ELF-1 (cell line): ENCODE measurements around the gene KRTAP10-2.
A peak's percentile ranks its signal among the peaks of the same experiment; 100 is the strongest.

Experiments
- DNase-seq: peaks from one replicate; pipeline ENCODE4 v3.0.0-alpha.2; 2016; ENCODE audit warnings: low read depth, low spot score

The KRTAP10-2 gene

DNA sequence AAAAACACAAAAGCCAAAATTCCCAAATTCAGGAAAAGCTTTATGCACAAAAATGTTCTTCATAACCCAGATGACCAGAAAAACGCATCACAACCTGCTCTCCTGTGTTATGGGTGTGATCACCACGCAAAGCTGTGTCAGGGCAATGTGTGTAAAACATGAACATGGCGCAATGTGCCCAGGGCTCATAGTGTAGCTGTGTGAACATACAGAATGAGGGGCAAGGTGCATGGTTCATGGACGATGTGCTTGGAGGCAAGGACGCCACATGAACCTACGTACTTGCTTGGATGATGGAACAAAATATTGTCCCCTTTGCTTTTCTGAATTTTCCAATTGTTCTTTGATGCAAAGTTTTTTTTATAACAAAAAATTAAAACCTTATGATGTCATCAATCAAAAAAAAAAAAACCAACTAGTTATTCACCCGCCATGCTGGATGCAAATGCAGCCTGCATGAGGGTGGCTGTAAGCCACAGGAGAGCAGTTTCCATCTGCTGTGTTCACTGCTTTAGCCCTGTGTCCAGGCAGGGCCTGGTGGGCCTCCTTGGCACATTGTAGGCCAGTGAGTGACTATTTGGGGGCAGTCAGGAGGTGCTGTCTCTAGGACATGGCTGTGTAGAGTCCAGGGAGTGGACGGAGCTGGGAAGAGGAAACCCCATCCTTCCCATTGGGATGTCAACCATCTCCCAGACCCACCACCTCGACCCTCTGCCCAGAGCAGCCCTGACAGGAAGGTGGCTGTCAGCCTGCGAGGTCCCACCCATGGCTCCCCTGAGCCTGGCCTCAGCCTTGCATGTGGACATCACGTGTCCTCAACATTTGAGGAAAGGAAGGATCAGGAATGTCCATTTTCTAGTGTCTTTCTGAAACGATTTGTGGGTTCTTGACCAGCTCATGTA lies 25.0 kb downstream of the KRTAP10-2 start:
- no peak for DNase-seq

DNA sequence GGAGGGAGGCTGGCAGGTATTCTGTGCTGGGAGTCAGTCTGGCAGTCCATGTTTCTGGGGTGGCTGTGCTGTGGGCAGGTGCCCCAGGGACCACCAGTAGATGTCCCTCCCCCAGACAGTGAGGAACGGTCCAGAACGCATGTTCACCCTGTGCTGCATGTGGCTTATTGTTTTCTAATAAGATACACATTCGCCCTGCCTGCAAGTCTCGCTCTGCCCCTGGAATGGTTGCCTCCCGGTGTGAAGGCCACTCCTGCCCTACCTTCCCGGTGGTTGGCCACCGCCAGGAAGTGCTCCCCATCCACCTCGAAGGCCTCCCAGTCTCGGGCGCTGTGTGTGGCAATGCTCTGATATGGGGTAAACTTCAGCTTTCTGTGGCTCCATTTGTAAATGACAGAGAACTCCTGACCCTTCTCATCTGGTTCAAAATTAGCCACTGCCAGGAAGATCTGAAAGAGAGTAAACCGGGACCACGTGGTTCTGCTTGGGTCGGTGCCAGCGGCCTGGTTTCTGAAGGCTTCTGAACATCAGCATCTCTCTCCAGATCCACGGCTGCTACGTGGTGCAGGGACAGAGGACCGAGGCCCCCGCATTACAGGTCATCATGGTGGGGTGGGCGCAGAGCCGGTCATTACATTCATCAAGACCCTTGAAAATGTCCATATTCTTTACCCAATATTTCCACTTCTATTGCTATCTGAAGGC lies 25.8 kb downstream of the KRTAP10-2 start:
- no peak for DNase-seq

DNA sequence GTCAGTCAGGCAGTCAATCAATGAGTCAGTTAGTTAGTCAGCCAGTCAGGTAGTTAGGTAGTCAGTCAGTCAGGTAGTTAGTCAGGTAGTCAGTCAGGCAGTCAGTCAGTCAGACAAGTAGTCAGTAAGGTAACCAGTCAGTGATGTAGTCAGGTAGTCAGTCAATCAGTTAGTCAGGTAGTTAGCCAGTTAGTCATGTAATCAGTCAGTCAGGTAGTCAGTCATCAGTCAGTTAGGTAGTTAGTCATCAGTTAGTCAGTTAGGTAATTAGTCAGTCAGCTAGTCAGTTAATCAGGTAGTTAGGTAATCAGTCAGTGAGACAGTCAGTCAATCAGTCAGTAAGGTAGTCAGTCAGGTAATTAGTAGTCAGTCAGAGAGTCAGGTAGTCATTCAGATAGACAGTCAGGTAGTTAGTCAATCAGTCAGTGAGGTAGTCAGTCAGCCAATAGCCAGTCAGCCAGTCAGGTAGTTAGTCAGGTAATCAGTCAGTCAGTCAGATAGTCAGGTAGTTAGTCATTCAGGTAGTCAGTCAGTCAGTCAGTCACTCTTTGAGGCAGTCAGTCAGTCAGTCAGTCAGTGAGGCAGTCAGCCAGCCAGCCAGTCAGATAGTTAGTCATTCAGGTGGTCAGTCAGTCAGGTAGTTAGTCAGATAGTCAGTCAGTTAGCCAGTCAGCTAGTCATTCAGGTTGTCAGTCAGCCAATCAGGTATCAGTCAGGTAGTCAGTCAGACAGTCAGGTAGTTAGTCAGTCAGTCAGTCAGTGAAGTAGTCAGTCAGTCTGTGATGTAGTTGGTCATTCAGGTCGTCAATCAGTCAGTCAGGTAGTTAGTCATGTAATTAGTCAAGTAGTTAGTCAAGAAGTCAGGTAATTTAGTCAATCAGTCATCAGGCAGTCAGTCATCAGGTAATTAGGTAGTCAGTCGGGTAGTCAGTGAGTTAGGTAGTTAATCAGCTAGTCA lies 26.6 kb downstream of the KRTAP10-2 start:
- no peak for DNase-seq

DNA sequence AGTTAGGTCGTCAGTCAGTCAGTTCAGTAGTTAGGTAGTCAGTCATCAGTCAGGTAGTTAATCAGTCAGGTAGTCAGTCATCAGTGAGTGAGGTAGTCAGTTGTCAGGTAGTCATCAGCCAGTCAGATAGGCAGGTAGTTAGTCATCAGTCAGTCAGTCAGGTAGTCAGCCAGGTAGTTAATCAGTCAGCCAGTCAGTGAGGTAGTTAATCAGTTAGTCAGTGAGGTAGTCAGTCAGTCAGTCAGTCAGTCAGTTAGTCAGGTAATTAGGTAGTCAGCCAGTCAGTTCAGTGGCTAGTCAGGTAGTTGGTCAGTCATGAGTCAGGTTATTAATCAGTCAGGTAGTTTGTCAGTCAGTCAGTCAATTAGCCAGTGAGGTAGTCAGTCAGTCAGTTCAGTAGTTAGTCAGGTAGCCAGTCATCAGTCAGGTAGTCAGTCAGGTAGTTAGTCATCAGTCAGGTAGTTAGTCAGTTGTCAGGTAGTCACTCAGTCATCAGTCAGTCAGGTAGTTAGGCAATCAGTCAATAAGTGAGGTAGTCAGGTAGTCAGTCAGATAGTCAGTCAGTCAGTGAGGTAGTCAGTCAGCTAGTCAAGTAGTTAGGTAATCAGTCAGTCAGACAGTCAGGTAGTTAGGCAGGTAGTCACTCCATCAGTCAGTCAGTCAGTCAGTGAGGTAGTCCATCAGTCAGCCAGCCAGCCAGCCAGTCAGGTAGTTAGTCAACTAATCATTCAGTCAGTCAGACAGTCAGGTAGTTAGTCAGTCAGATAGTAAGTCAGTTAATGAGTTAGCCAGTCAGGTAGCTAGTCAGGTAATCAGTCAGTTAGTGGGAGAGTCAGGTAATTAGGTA lies 27.5 kb downstream of the KRTAP10-2 start:
- DNase-seq: no peak

DNA sequence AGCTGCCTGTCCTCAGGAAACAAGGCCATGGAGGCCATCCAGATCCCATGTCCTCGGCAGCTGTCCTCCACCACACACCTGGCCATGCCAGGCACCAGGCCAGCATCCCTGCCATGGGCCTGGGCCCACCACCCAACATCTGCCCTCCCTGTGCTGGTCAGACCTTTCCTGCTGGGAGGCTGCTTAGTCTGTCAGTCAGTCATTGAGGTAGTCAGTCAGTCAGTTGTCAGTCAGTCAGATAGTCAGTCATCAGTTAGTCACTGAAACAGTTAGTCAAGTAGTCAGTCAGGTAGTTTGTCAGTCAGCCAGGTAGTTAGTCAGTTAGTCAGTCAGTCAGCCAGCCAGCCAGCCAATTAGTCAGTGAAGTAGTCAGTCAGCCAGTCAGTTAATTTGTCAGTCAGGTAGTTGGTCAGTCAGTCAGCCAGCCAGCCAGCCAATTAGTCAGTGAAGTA lies 28.5 kb downstream of the KRTAP10-2 start:
- DNase-seq: no peak

DNA sequence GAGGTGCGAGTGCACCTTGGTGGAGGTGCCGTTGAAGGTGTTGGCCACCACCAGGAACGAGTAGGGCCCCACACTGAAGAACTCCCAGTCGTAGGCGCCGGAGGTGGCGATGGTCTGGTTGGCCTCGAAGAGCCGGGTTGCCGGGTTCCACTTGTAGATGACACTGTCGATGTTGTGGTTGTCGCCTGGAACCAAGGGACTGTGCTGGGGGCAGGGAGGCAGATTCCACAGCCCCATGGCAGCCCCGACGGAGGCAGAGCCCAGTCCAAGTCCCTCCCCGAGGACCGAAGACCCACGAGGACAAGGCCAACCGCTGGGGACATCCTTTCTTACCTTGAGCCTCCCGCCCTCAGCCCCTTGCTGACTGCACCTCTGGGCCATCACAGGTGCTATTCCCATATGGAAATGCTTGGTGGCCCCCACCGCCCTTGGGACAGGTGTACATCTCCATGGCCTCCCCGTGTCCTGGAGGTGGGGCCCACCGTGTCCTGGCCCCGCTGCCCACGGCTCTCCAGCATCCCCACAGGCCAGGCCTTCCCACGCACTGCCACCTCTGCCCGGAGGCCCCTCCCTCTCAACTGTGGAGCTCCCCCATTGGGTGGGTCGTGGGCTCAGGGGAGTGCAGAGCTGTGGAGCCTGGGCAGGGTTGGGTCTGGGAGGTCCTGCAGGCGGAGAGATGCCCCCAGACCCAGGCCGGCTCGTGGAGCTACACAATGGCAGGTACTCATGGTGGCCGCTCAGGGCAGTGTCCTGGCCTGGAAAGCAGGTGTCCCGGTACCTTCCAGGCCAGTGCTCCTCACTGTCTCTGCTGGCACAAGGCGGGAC lies 29.2 kb downstream of the KRTAP10-2 start:
- DNase-seq: no peak

DNA sequence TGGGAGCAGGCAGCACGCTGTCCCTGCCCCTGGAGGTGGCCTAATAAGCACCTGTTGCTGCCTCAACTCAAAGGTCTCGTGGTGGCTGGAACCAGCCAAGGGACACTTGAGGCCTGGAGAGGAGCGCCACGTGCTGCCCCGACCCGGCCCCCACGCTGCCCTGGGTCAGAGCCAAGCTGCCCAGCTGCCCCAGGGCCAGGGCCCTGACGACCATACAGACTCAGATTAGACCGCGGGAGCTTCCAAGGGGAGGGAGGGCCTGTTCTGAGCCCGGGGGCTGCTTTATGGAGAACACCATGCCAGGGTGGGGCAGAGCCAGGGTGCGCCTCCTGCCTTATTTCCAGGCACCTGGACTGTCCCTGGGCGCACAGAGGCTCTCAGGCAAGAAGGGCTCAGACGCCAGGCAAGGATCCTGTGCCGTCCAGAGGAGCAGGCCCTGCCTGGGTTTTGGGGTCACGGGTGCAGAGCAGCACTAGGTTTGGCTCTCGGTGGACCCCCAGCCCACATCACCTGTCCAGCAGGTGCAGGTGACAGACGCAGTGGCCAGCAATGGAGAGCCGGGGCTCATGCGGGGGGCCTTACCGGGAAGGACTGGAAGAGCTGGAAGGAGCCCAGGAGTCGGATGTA lies 29.9 kb downstream of the KRTAP10-2 start:
- no peak for DNase-seq

DNA sequence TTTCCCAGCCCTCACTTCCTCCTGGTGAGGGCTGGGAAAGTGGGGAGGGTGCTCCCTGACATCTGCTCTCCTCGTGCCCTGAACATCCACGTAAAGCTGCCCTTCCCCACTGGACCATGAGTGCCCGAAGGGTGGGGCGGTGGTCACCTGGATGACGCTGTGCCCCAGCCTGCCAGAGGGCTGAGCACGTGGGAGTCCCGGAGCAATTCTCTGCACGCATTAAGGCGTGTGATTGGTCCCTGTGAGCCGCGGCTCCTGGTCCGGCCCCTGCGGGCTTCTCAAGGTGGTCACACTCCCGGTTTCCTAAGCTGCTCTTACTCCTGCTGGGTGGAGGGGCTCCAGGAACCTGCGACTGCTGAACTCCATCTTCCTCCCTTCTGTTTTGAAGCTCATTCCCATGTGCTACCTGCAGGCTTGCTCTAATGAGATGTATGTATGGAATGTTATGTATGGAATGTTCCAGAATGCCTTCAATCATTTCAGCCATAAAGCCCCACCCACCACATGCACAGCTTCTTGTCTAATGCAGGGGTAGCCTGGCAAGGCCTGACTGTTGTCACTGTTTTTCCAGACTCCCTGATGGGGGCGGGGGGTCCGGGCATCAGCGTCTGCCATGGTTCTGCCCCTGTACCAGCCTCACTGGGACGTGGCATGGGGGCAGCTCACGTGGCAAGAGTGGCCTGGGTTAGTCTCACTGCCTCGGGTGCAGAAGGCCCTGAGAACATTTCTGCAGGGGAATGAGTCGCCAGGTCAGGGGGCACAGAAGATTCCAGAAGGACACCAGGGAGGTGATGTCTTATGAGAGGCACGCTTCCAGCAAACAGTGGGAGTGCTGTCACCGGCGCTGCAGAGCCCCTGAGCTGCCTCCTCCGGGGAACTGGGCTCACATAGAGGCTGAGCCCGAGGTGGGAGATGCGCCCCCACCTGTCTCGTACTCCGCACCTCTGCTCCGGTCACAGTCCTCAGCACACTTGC lies 30.7 kb downstream of the KRTAP10-2 start:
- no peak for DNase-seq

DNA sequence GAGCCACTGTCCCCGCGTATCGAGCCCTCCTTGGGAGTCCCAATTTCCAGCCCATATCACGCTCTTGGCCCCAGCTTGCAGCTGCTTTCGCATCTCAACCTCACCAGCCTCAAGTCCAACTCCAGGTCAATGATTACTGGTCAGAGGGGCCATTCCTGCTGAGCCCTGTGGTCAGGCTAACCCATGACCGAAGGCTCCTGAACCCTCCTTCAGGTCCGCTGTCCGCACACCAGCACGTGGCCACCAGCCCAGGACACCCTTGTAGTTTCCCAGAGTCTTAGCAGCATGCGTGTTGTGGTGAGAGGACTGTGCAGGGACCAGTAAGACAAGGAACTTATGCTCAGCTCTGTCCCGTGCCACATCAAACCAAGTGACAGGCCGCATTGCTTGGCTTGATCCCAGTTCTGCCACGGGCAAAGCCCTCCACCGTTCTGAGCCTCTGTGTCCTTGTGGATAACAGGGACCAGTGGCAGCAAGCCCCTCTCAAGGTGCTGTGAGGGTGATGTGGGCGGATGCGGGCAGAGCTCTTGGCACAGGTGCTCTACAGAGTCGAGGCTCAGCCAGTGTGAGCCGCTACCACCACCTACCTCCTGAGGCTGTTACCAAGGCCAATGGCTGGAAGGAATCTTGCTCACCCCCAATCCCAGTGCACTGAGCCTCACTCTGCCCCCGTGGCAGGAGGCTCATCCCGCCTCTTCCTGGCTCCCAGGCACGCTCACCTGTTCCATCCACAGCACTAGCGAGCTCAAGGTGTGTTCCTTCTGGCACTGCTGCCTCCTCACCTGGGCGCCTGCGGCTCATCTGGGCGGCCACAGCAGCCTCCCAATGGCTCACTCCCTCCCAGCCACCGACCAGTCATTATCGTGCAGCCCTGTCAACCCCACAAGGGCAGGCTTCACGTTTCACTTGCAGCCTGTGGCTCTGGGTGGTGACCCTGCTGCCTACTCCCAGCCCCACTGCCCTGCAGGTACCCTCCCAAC lies 31.7 kb downstream of the KRTAP10-2 start:
- DNase-seq: no peak

DNA sequence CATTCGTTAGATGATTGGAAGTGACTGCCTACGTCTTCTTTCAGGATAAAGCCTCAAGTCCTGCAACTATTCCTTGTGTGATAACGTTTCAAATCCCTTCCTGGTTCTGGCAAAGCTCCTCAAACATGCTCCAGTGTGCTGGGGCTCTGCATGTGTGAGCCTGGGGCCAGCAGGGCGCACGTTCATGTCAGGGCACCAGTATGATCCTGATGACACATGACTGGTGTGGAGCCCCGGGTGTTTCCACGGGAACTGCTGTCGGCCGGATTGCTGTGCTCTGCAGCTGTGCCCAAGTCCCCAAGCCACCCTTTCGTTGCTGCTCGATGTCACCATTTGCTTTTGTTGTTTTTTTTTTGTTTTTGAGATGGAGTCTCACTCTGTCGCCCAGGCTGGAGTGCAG lies 32.6 kb downstream of the KRTAP10-2 start:
- DNase-seq: no peak

DNA sequence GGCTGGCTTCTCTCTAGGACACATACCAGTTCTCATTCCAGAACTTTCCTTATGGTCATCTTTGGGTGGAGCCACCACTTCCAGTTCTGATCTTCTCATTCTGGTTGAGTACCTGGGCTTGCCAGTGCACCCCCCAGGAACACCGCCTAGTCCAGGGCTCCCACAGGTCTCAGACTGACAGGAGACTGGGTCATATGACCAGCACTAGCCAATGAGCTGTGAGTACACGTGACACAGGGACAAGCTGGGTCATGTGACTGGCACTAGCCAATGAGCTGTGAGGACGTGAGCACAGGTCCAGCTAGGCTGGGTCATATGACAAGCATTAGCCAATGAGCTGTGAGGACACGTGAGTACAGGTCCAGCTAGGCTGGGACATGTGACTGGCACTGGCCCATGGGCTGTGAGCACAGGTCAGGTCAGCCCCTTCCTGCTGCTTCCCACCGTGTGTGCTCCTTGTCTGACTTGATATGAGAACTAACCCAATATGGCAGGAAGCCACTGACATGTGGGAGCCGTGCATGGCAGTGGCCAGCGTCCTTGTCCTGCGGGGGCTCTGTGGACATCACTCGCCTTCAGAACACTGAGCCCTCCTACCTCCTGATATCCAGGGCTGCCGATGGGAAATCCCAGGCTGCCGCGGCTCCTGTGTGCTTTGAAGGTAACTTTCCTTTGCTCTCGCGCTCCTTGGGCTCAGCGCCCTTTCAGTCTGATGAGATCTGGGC lies 34.0 kb downstream of the KRTAP10-2 start:
- DNase-seq: peak; percentile 44

DNA sequence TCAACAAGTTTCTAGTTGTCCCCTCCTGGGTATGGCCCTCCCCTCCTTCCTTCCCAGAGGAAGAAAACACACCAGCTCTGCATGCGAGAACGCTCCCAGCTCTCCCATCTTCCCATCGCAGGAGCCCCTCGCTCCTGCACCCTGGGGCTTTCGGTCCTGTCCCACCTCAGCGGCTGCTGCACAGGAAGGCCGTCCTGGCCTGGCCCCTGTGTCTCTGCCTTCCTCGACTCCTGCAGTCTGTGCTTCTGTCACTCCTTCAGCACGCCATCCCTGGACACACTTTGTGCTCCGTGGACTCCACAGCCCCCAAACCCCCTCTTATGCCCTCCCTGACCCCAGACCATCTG lies 34.5 kb downstream of the KRTAP10-2 start:
- no peak for DNase-seq

DNA sequence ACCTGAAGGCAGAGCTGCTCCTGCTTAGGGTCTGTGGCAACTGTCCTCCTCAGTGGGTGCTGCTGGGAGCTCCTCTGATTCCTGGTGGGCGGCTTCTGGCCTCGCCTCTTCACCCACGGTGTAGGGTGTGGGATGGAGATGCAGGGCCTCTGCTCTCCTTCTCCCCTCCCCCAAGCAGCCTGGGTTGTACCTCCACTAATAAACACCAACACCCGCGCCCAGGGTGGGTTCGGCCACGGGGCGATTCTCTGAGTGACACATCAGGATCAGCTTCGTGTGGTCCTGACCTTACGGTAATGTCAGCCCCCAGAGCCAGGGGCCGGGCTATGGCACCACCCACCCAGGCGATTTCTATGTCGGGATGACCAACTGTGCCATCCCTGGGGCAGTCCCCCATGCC lies 35.0 kb downstream of the KRTAP10-2 start:
- no peak for DNase-seq

DNA sequence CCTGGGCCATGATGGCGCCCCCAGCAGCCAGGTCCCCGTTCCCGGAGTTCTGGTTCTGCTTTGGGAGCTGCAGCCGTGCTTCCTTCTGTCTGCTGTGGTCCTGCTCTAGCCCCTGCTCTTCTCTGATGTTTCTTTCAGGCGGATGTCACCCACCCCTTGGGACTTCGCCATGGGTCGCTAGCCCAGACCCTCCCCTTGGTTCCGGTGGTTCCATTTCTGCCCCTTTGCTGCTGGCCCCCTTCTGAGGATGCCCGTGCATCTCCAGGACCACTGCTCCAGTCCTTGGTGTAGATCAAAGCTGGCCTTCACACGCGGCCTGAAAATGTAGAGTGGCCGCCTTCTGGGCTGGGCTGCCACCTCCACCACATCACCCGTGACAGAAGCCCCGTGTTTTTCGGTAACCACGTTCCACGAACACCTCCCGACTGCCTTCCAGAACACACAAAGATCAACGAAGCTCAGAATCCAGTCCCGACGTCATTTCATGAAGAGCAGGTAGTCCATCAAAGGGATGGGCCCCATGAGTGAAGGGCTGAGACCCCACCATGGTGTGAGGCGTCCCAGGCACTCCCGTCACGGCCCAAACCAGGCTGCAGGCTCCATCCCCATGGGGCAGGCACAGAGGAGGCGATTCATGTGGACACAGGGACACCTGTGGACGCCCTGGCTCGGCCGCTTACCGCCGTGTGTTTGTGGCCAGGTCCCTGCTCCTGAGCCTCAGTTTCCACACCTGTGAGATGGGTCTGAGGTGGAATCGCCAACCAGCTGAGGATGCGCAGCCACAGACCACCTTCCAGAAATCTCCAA lies 35.7 kb downstream of the KRTAP10-2 start:
- no peak for DNase-seq

DNA sequence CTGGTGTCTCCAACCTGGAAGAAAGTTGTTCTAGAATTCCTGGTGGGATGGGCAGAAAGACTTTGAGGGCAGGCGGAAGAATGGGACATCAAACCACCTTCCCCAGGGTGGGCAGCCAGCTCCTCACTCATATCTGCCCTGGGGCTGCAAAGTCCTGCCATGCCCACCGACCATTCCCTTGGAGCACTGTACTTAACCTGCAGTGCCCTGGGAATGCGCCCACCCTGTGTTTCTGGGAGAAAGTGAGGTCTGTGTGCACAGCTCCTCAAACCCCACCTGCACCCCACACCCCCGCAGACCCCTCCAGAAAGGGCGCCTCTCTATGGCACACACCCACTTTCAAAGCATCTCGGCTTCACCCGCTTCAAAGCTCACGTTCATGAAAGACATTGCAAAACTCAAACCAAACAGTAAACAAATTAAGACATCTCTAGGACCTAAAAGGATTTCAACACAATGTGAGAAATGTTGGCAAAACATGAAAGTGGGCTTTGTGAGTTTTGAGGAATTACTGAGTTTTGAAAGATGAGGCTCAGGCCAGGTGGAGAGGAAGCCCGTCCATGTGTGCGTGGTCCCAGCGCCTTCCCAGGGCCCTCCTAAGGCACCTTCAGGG lies 36.5 kb downstream of the KRTAP10-2 start:
- no peak for DNase-seq
